Adipocyte (in vitro differentiated cells): ENCODE data around the gene GOLM1.
"Not testable (repeated sequence)": the region's sequence is repeated elsewhere in the genome, so short reads cannot be mapped to it uniquely, and the experiment has no call there.

Experiments
- DNase-seq: peaks from one replicate; pipeline ENCODE4 v3.0.0-alpha.2; 2015; ENCODE audit warnings: low read depth
- H3K27me3 ChIP-seq: replicated peaks from 2 replicates; pipeline ENCODE4 v1.7.0; 2013; ENCODE audit warnings: mild to moderate bottlenecking, low read length, moderate library complexity; ENCODE audit not compliant: control insufficient read depth, insufficient read depth
- H3K36me3 ChIP-seq: 2 replicates; pipeline ENCODE4 v1.7.0; 2013; ENCODE audit warnings: low read length, mild to moderate bottlenecking, moderate library complexity; ENCODE audit not compliant: control insufficient read depth, insufficient read depth, severe bottlenecking
- H3K4me1 ChIP-seq: 2 replicates; pipeline ENCODE4 v1.7.0; 2013; ENCODE audit warnings: mild to moderate bottlenecking, low read length, moderate library complexity; ENCODE audit not compliant: control insufficient read depth, insufficient read depth
- H3K4me3 ChIP-seq: 2 replicates; pipeline ENCODE4 v1.7.0; 2013; ENCODE audit warnings: mild to moderate bottlenecking, low read length, moderate library complexity
- H3K9ac ChIP-seq: 2 replicates; pipeline ENCODE4 v1.7.0; 2013; ENCODE audit warnings: mild to moderate bottlenecking, low read length, moderate library complexity
- H3K9me3 ChIP-seq: 2 replicates; pipeline ENCODE4 v1.7.0; 2013; ENCODE audit warnings: mild to moderate bottlenecking, low read length, moderate library complexity; ENCODE audit not compliant: control insufficient read depth

The GOLM1 gene

GRCh38 chr9:86057491-86057890 is 41.9 kb downstream of the GOLM1 start:
- H3K27me3 ChIP-seq = no peaks in the 10 kb centered on the region
- no peak for DNase-seq
- no peak overlapping the region for H3K9ac ChIP-seq
- H3K9me3 ChIP-seq = no peaks in the 10 kb centered on the region
- H3K36me3 ChIP-seq = no peaks in the 10 kb centered on the region
- peaks cover 2% of the 10 kb centered on the region for H3K4me1 ChIP-seq
- no peak overlapping the region for H3K4me3 ChIP-seq

GRCh38 chr9:86054695-86055094 is 44.7 kb downstream of the GOLM1 start:
- Histone ChIP-seq H3K4me3 (no peak overlapping the region), H3K9ac (no peak overlapping the region), H3K9me3 (no peaks in the 10 kb centered on the region), H3K4me1 (peaks cover 2% of the 10 kb centered on the region), H3K27me3 (no peaks in the 10 kb centered on the region), H3K36me3 (no peaks in the 10 kb centered on the region)
- no peak for DNase-seq

DNA sequence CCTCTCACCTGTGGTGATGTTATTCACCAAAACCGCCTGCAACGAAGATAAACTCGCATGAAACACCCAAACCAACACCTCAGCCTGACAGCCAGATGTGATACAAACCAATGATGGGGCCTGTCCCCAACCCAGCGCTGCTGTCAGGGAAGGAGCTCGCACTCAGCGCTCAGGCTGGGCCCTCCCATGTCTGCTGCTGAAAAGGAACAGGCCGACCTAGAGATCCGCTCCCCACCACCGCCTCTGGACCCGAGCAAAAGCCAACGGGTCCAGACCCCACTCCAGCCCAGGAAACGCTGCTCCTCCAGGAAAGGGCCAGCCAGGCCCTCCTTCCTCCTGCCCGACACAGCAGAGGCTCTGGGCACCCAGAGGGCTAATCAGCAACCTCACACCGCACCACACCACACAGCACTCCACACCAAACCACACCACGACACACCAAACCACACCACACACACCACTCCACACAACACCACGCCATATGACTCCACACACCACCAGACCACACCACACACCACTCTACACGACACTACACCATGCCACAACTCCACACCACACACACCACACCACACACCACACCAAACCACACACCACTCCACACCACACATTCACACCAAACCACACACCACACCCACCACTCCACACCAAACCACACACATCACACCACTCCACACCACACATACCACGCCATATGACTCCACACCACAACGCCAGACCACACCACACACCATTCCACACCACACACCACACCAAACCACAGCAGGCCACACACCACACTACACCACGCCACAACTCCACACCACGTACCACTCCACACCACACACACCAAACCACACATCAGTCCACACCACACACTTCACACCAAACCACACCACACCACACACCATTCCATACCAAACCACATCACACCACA is 46.5 kb downstream of the GOLM1 start:
- Histone ChIP-seq H3K36me3 (no peaks in the 10 kb centered on the region), H3K4me3 (no peak overlapping the region), H3K4me1 (peaks cover 2% of the 10 kb centered on the region), H3K9ac (no peak overlapping the region), H3K27me3 (no peaks in the 10 kb centered on the region), H3K9me3 (no peaks in the 10 kb centered on the region)
- DNase-seq = no peak

DNA sequence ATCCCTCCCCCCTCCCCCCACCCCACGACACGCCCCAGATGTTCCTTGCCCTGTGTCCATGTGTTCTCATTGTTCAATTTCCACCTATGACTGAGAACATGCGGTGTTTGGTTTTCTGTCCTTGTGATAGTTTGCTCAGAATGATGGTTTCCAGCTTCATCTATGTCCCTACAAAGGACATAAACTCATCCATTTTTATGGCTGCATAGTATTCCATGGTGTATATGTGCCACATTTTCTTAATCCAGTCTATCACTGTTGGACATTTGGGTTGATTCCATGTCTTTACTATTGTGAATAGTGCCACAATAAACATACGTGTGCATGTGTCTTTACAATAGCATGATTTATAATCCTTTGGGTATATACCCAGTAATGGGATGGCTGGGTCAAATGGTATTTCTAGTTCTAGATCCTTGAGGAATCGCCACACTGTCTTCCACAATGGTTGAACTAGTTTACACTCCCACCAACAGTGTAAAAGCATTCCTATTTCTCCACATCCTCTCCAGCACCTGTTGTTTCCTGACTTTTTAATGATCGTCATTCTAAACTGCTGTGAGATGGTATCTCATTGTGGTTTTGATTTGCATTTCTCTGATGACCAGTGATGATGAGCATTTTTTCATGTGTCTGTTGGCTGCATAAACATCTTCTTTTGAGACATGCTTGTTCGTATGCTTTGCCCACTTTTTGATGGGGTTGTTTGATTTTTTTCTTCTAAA is 51.2 kb downstream of the GOLM1 start:
- not testable (repeated sequence) for H3K9me3 ChIP-seq, H3K4me3 ChIP-seq, H3K27me3 ChIP-seq, H3K4me1 ChIP-seq, H3K9ac ChIP-seq, DNase-seq, H3K36me3 ChIP-seq

DNA sequence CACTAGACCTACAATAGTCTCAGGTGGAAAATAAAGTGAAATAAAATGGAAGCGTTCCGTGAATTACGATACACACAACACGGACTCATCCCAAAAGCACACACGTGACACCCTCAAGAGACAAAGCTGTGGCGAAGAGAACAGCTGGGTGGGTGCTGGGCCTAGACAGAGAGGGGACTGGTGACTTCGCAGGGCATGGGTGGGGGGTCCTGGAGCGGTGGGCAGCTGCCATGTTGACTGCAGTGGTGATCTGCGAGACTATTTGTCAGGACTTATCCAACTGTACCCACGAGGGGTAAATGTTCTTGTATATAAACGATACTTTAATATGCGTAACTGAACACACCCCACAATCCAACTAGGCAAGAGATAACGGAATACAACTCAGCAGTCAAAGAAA is 52.0 kb downstream of the GOLM1 start:
- no peaks in the 10 kb centered on the region for H3K9me3 ChIP-seq
- H3K4me3 ChIP-seq = no peak overlapping the region
- no peak for DNase-seq
- H3K9ac ChIP-seq = no peak overlapping the region
- H3K27me3 ChIP-seq = no peaks in the 10 kb centered on the region
- no peaks in the 10 kb centered on the region for H3K4me1 ChIP-seq
- no peaks in the 10 kb centered on the region for H3K36me3 ChIP-seq

DNA sequence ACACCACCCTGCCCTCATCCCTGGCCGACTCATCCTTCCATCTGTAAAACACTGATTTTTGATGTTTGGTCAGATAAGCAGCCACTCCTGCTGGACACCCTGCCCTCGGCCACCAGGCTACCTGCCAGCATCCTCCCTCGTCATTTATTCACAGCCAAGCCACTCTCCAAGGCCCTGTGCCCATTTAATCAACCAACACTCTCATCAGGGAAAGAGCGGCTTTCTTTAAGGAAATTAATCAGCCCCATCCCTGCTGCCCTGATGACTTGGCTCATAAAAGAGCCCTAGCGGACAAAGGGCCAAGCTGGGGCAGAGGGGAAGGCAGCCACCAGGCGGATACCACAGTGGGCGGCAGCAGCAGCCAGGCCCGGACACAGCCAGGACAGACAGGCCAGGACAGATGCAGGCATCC is 52.4 kb downstream of the GOLM1 start:
- H3K36me3 ChIP-seq = no peaks in the 10 kb centered on the region
- H3K4me1 ChIP-seq = no peaks in the 10 kb centered on the region

GRCh38 chr9:86046071-86046636 is 53.2 kb downstream of the GOLM1 start:
- Histone ChIP-seq H3K9ac (no peak overlapping the region), H3K27me3 (no peaks in the 10 kb centered on the region), H3K4me1 (peaks cover 5% of the 10 kb centered on the region), H3K4me3 (no peak overlapping the region), H3K9me3 (no peaks in the 10 kb centered on the region), H3K36me3 (no peaks in the 10 kb centered on the region)
- no peak for DNase-seq

More for the DNA sequence above, 52.4 kb downstream of the GOLM1 start:
- no peaks in the 10 kb centered on the region for H3K27me3 ChIP-seq
- no peak overlapping the region for H3K4me3 ChIP-seq
- H3K9me3 ChIP-seq = no peaks in the 10 kb centered on the region
- no peak overlapping the region for H3K9ac ChIP-seq
- no peak for DNase-seq

DNA sequence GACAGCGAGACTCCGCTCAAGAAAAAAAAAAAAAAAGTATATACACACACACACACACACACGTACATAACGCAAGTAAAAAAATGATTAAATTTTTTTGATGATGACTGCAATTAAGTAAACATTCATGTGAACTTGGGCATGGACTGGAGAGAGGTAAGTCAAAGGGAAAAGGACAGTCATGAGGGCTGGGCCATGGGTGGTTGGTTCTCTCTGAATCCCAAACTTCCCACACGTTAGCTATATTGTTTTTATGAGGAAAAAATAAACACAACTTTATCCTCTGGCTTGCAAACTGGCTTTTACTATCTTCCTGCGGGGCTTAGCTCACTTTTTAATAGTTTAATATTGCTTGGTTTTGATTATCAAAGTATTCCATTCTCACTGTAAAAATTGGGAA is 53.7 kb downstream of the GOLM1 start:
- Histone ChIP-seq H3K36me3 (no peaks in the 10 kb centered on the region), H3K9ac (no peak overlapping the region), H3K4me3 (no peak overlapping the region), H3K4me1 (peaks cover 5% of the 10 kb centered on the region), H3K27me3 (no peaks in the 10 kb centered on the region), H3K9me3 (no peaks in the 10 kb centered on the region)
- no peak for DNase-seq

- H3K9ac ChIP-seq = no peak overlapping the region
- H3K9me3 ChIP-seq = no peaks in the 10 kb centered on the region
- H3K27me3 ChIP-seq = no peaks in the 10 kb centered on the region
- H3K36me3 ChIP-seq = no peaks in the 10 kb centered on the region
- peaks cover 5% of the 10 kb centered on the region for H3K4me1 ChIP-seq
- no peak overlapping the region for H3K4me3 ChIP-seq
- no peak for DNase-seq
Observed at GRCh38 chr9:86043999-86044398, 55.4 kb downstream of the GOLM1 start.

DNA sequence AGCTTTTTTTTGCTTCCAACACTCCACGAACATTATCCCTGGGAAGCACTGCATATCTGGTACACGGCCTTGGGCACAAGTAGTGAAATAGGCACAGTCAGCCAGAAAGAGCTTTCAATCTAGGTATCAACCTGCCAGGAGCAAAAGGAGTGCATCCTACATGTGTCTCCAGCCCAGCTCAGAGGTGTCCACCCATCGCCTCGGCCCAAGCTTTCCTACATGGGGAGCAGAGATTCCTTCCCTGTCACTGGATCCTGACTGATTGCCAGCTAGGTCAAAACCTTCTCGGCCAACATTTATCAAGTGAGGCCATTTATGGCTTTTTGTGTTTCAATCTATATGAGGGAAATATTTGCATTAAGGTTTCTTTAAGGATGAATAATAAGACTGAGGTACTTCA is 55.8 kb downstream of the GOLM1 start:
- Histone ChIP-seq H3K36me3 (no peaks in the 10 kb centered on the region), H3K27me3 (no peaks in the 10 kb centered on the region), H3K9ac (no peak overlapping the region), H3K4me3 (no peak overlapping the region), H3K9me3 (no peaks in the 10 kb centered on the region), H3K4me1 (peaks cover 5% of the 10 kb centered on the region)
- no peak for DNase-seq

DNA sequence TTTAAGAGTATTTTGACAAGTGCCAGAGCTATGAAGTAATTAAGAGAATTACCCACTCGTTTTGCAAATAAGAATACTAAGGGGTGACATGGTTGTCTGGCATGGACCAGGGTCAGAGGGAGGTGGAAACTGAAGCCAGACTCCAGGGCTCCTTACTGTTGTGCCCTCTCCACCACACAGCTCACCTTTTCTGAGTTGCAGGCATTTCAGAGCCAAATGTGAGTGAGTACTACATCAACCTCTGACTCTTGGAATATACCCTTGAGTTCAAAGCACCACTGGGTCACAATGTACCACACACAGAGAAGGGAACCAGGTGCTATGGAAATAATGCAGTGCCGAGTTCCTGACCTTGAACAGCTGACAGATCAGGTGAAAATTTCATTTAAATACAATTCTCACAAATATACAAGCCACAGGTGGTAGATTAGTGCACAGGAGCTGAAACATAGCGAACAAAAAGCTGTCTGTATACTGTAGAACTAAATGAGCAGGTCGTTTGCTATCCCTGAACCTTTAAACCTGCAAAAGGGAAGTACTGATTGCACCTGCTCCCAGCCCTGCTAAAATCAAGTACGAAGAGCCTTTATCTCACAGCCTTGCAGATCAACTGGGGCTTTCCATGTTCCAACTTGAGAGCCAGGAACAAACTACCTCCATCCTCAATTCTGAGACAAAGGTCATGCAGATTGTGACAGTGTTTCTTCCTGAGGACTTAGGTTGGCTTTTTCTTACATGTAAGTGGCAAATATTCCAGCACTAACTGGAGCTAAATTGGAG is 57.0 kb downstream of the GOLM1 start:
- no peak overlapping the region for H3K9ac ChIP-seq
- no peaks in the 10 kb centered on the region for H3K36me3 ChIP-seq
- no peak overlapping the region for H3K4me3 ChIP-seq
- H3K4me1 ChIP-seq = peaks cover 5% of the 10 kb centered on the region
- DNase-seq = no peak
- H3K9me3 ChIP-seq = no peaks in the 10 kb centered on the region
- no peaks in the 10 kb centered on the region for H3K27me3 ChIP-seq
